Measurements from ENCODE around the gene PIGX. TPM values are rescaled to one million over a fixed set of nuclear protein-coding genes. Genes with fewer than 3 reads are reported as not detected.

Gene PIGX
- total and polyA plus RNA-seq, 4 donors: 5.1 to 10.0 (median 6.6) TPM

DNA sequence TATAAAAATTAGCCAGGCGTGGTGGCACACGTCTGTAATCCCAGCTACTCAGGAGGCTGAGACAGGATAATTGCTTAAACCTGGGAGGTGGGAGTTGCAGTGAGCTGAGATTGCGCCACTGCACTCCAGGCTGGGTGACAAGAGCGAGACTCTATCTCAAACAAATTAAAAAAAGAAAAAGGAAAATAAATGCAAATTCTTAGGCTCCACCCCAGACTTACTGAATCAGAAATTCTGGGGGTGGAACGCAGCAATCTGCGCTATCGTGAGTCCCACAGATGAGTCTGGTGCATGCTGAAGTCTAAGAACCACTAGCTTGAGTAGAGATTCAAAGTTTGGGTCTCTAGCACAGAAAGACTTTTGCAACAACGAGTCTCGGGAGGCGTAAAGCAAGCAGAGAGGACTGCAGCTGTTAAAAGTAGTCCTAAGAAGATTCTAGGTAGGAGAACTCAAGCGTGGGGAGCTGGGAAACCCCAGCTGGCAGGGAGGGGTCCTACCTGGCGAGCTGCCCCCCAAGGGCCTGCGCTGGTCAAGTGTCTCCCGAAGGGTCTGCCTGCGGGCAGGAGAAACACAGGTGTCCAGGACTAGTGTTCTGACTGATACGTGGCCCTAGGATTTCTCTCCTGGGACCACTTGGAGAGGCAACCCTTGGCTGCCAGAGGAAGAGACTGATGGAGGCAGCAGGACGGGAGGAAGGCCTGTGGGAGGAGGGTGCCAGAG is 22.1 kb upstream of the PIGX start:
- H3K27me3 ChIP-seq (ENCODE audit: control insufficient read depth in 4 of 4, insufficient read depth in 4 of 4, low read length in 3 of 4): no peaks in the 10 kb centered on the region
- H3K4me1 ChIP-seq (ENCODE audit: control insufficient read depth in 4 of 4, insufficient read depth in 4 of 4, low read length in 3 of 4): peaks cover 0 to 2% (median 0%) of the 10 kb centered on the region in 4 donors
- no peaks in the 10 kb centered on the region for H3K36me3 ChIP-seq (ENCODE audit: control insufficient read depth in 4 of 4, insufficient read depth in 3 of 4, low read depth in 1 of 4, low read length in 3 of 4)
- TF ChIP-seq NR2F2 (IDR thresholded peaks at IDR 0.05) (no peak), RAD21 (IDR thresholded peaks at IDR 0.05) (no peak), EGR1 (IDR thresholded peaks at IDR 0.05; ENCODE audit: low read depth in 2 of 2) (no peak), FOXA2 (IDR thresholded peaks at IDR 0.05) (no peak), SP1 (IDR thresholded peaks at IDR 0.05) (no peak), RXRA (IDR thresholded peaks at IDR 0.05) (no peak), ZBTB33 (IDR thresholded peaks at IDR 0.05) (no peak)
- no peak overlapping the region for H3K4me3 ChIP-seq (ENCODE audit: low read depth in 1 of 3, low read length in 3 of 3)
- WGBS: 92% methylated on average over 17 of the region's 17 CpGs
- H3K9ac ChIP-seq (ENCODE audit: low read depth in 1 of 2, low read length in 2 of 2): no peak overlapping the region
- DNase-seq (ENCODE audit: low spot score): no peak
- no peaks in the 10 kb centered on the region for H3K9me3 ChIP-seq (ENCODE audit: control insufficient read depth in 4 of 4, low read length in 3 of 4)
- H3K27ac ChIP-seq (ENCODE audit: low read depth in 1 of 2, low read length in 2 of 2): no peak overlapping the region

DNA sequence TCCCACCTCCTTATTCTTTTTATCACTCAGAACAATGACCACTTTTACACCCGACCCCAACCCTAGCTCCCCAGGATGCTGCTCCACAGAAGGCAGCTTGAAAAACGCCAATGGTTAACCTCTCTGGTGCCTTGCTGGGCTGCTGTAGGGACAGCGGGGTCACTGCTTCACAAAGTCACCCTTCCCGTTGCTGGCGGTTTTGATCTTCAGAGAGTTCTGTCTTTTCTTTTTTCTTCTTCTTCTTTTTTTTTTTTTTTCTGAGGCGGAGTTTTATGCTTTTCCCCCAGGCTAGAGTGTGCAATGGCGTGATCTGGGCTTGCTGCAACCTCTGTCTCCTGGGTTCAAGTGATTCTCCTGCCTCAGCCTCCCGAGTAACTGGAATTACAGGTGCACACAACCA is 20.8 kb upstream of the PIGX start:
- no peak for DNase-seq (ENCODE audit: low spot score)
- H3K4me3 ChIP-seq (ENCODE audit: low read depth in 1 of 3, low read length in 3 of 3): no peak overlapping the region
- 69% methylated on average over 8 of the region's 8 CpGs for WGBS
- H3K27me3 ChIP-seq (ENCODE audit: control insufficient read depth in 4 of 4, insufficient read depth in 4 of 4, low read length in 3 of 4): no peaks in the 10 kb centered on the region
- H3K36me3 ChIP-seq (ENCODE audit: control insufficient read depth in 4 of 4, insufficient read depth in 3 of 4, low read depth in 1 of 4, low read length in 3 of 4): no peaks in the 10 kb centered on the region
- no peaks in the 10 kb centered on the region for H3K4me1 ChIP-seq (ENCODE audit: control insufficient read depth in 4 of 4, insufficient read depth in 4 of 4, low read length in 3 of 4)
- no peak overlapping the region for H3K9ac ChIP-seq (ENCODE audit: low read depth in 1 of 2, low read length in 2 of 2)
- TF ChIP-seq RAD21 (IDR thresholded peaks at IDR 0.05): no peak
- TF ChIP-seq EGR1 (IDR thresholded peaks at IDR 0.05; ENCODE audit: low read depth in 2 of 2): no peak
- TF ChIP-seq FOXA2 (IDR thresholded peaks at IDR 0.05): no peak
- TF ChIP-seq, protein P1, sequence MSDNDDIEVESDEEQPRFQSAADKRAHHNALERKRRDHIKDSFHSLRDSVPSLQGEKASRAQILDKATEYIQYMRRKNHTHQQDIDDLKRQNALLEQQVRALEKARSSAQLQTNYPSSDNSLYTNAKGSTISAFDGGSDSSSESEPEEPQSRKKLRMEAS (IDR thresholded peaks at IDR 0.05): no peak
- no peaks in the 10 kb centered on the region for H3K9me3 ChIP-seq (ENCODE audit: control insufficient read depth in 4 of 4, low read length in 3 of 4)
- H3K27ac ChIP-seq (ENCODE audit: low read depth in 1 of 2, low read length in 2 of 2): no peak overlapping the region

- Histone ChIP-seq H3K27me3 (ENCODE audit: control insufficient read depth in 4 of 4, insufficient read depth in 4 of 4, low read length in 3 of 4) (no peaks in the 10 kb centered on the region), H3K9ac (ENCODE audit: low read depth in 1 of 2, low read length in 2 of 2) (no peak overlapping the region), H3K27ac (ENCODE audit: low read depth in 1 of 2, low read length in 2 of 2) (no peak overlapping the region), H3K36me3 (ENCODE audit: control insufficient read depth in 4 of 4, insufficient read depth in 3 of 4, low read depth in 1 of 4, low read length in 3 of 4) (no peaks in the 10 kb centered on the region), H3K4me1 (ENCODE audit: control insufficient read depth in 4 of 4, insufficient read depth in 4 of 4, low read length in 3 of 4) (no peaks in the 10 kb centered on the region), H3K4me3 (ENCODE audit: low read depth in 1 of 3, low read length in 3 of 3) (no peak overlapping the region), H3K9me3 (ENCODE audit: control insufficient read depth in 4 of 4, low read length in 3 of 4) (no peaks in the 10 kb centered on the region)
- TF ChIP-seq, protein P2, sequence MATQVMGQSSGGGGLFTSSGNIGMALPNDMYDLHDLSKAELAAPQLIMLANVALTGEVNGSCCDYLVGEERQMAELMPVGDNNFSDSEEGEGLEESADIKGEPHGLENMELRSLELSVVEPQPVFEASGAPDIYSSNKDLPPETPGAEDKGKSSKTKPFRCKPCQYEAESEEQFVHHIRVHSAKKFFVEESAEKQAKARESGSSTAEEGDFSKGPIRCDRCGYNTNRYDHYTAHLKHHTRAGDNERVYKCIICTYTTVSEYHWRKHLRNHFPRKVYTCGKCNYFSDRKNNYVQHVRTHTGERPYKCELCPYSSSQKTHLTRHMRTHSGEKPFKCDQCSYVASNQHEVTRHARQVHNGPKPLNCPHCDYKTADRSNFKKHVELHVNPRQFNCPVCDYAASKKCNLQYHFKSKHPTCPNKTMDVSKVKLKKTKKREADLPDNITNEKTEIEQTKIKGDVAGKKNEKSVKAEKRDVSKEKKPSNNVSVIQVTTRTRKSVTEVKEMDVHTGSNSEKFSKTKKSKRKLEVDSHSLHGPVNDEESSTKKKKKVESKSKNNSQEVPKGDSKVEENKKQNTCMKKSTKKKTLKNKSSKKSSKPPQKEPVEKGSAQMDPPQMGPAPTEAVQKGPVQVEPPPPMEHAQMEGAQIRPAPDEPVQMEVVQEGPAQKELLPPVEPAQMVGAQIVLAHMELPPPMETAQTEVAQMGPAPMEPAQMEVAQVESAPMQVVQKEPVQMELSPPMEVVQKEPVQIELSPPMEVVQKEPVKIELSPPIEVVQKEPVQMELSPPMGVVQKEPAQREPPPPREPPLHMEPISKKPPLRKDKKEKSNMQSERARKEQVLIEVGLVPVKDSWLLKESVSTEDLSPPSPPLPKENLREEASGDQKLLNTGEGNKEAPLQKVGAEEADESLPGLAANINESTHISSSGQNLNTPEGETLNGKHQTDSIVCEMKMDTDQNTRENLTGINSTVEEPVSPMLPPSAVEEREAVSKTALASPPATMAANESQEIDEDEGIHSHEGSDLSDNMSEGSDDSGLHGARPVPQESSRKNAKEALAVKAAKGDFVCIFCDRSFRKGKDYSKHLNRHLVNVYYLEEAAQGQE (IDR thresholded peaks at IDR 0.05): no peak
- no peak for TF ChIP-seq EGR1 (IDR thresholded peaks at IDR 0.05; ENCODE audit: low read depth in 2 of 2)
- TF ChIP-seq ZBTB33 (IDR thresholded peaks at IDR 0.05): no peak
- TF ChIP-seq TAF1 (conservative IDR thresholded peaks at IDR 0.05): no peak
- TF ChIP-seq NR2F2 (IDR thresholded peaks at IDR 0.05): no peak
- no peak for TF ChIP-seq HNF4G (IDR thresholded peaks at IDR 0.05)
- TF ChIP-seq GABPA (IDR thresholded peaks at IDR 0.05 in 1 of 2, conservative IDR thresholded peaks at IDR 0.05 in 1 of 2): no peak
- no peak for TF ChIP-seq JUND (IDR thresholded peaks at IDR 0.05)
- no peak for TF ChIP-seq RXRA (IDR thresholded peaks at IDR 0.05)
- TF ChIP-seq, protein P1 (IDR thresholded peaks at IDR 0.05): no peak
- WGBS: 26% methylated on average over 1 of the region's 1 CpG
- DNase-seq (ENCODE audit: low spot score): no peak
Measured at GRCh38 chr3:196694202-196694638, 18.0 kb upstream of the PIGX start.

Data from liver (tissue), 9 donors.